SH-SY5Y (cell line): ENCODE results near the gene C19orf44.

ENCODE experiments used
- GATA2 ChIP-seq: IDR thresholded peaks from 2 replicates; pipeline ENCODE4 v1.6.1; 2011; ENCODE audit warnings: mild to moderate bottlenecking, low read depth, low read length
- GATA3 ChIP-seq: IDR thresholded peaks from 2 replicates; pipeline ENCODE4 v1.6.1; 2011; ENCODE audit warnings: low read depth, mild to moderate bottlenecking, low read length, moderate library complexity

GRCh38 chr19:16457195-16457953 lies 38.8 kb upstream of the C19orf44 start:
- no peak for TF ChIP-seq GATA2
- no peak for TF ChIP-seq GATA3
